MCF 10A (cell line): ENCODE measurements around the gene TCF15. TPM values are rescaled to one million over a fixed set of nuclear protein-coding genes. Genes with fewer than 3 reads are reported as not detected.

Experiments used
- BruUV-seq: library from RNA; stranded (reverse); fragments of 400-500 nt; replicated peaks from 2 replicates; lab custom pipeline; 2021; lab: Mats Ljungman, UMichigan
- CTCF ChIA-PET: fragments of 300-600 bp; sonication (Branson Sonifier 250); formaldehyde crosslinking; extraction: SDS; loops from one replicate; lab custom pipeline; 2021; ENCODE audit warnings: antibody characterized with exemption, inconsistent platforms; lab: Yijun Ruan, JAX
- POLR2A ChIA-PET: fragments of 300-600, 350-650 bp; sonication (Branson Sonifier 250); formaldehyde crosslinking; extraction: SDS; loops from one replicate; lab custom pipeline; 2020; ENCODE audit warnings: antibody characterized with exemption, inconsistent platforms; lab: Yijun Ruan, JAX
- DNase-seq: peaks from one replicate; pipeline ENCODE4 v3.0.0-alpha.2; 2018; ENCODE audit not compliant: unreplicated experiment
- H3K27ac Mint-ChIP-seq: one replicate; pipeline ENCODE4 v1.8.0; 2022; ENCODE audit warnings: mild to moderate bottlenecking, low read depth, mixed read lengths; ENCODE audit not compliant: unreplicated experiment
- H3K27me3 Mint-ChIP-seq: one replicate; pipeline ENCODE4 v1.8.0; 2022; ENCODE audit warnings: mixed read lengths; ENCODE audit not compliant: insufficient read depth, unreplicated experiment
- H3K36me3 Mint-ChIP-seq: one replicate; pipeline ENCODE4 v1.8.0; 2022; ENCODE audit warnings: mild to moderate bottlenecking, moderate library complexity, mixed read lengths; ENCODE audit not compliant: insufficient read depth, unreplicated experiment
- H3K4me1 Mint-ChIP-seq: one replicate; pipeline ENCODE4 v1.8.0; 2022; ENCODE audit warnings: mixed read lengths; ENCODE audit not compliant: insufficient read depth, unreplicated experiment
- H3K4me3 Mint-ChIP-seq: one replicate; pipeline ENCODE4 v1.8.0; 2022; ENCODE audit warnings: mild to moderate bottlenecking, moderate library complexity, mixed read lengths; ENCODE audit not compliant: unreplicated experiment
- H3K9me3 Mint-ChIP-seq: one replicate; pipeline ENCODE4 v1.8.0; 2022; ENCODE audit warnings: mixed read lengths; ENCODE audit not compliant: unreplicated experiment
- intact Hi-C: fragments of 100-400 bp; cut with micrococcal nuclease; formaldehyde crosslinking; loops from 2 replicates; pipeline ENCODE4 v1.14.1; 2022
- total RNA-seq: library from RNA; stranded (reverse); gene quantifications from 2 replicates; pipeline ENCODE4 v1.2.3, GENCODE V29; 2022
- TF ChIP-seq, protein P1 (sequence below): fragments of 200-600 bp; IDR thresholded peaks from one replicate; pipeline ENCODE4 v1.8.0; 2022; ENCODE audit warnings: antibody characterized with exemption, mild to moderate bottlenecking; ENCODE audit not compliant: unreplicated experiment

TCF15 gene
- total RNA-seq, 1 experiment from 2014 or later = not detected

DNA sequence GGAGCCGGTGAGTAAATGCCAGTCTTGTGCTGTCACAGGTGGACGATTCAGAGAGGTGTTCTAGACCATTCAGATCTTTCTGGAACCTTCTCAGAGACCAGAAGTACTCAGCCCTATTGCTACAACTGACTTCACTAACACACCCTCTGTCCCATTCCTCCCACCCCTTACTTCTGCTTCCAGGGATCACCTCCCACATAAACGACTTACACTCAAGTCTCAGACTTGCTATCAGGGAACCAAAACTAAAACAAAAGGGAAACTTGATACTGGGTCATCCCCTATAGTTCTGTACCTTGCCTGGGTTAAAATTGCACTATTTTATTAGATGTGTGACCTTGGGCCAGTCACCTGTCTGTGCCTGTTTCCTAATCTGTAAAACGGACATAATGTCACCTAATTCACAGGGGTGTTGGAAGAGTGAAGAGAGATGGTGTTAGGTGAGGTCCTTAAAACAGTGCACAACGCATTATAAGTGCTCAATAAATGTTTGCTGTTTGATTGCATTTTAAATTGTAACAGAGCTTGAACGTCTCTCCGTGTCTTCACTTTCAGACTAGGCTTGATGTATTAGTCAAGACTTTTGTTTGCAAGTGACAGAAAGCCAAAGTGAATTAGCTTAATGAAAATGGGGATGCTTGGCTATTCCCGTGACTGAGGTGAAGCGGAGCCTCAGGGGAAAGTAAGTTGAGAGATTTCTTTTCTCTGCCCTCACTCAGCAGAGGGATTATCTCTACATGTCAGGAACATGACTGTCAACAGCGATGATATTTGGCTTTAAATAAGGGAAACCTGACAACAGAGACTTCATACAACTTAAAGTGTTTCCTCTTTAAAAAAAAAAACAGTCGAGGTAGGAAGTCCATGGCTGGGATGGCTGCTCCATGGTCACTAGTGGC lies 45.9 kb upstream of the TCF15 start:
- Mint-ChIP-seq H3K36me3 (no peaks in the 10 kb centered on the region), H3K9me3 (no peaks in the 10 kb centered on the region), H3K4me1 (peaks cover 22% of the 10 kb centered on the region), H3K4me3 (peak overlapping the region; percentile 29), H3K27me3 (no peaks in the 10 kb centered on the region), H3K27ac (no peak overlapping the region)
- no peak for DNase-seq
- ChIA-PET POLR2A (no interaction called here), CTCF (interaction anchor here (0.6 to 2.2 kb wide), 5 partner anchors 12 to 95 kb away, joined by 3 to 8 read pairs (median 3); no protein-coding TSS in a partner anchor)
- TF ChIP-seq, protein P1, sequence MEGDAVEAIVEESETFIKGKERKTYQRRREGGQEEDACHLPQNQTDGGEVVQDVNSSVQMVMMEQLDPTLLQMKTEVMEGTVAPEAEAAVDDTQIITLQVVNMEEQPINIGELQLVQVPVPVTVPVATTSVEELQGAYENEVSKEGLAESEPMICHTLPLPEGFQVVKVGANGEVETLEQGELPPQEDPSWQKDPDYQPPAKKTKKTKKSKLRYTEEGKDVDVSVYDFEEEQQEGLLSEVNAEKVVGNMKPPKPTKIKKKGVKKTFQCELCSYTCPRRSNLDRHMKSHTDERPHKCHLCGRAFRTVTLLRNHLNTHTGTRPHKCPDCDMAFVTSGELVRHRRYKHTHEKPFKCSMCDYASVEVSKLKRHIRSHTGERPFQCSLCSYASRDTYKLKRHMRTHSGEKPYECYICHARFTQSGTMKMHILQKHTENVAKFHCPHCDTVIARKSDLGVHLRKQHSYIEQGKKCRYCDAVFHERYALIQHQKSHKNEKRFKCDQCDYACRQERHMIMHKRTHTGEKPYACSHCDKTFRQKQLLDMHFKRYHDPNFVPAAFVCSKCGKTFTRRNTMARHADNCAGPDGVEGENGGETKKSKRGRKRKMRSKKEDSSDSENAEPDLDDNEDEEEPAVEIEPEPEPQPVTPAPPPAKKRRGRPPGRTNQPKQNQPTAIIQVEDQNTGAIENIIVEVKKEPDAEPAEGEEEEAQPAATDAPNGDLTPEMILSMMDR = no peak
- intact Hi-C loops = no loop called here
- no TSS peak for BruUV-seq

GRCh38 chr20:654417-654750 lies 44.3 kb upstream of the TCF15 start:
- DNase-seq = no peak
- TF ChIP-seq, protein P1 = no peak
- H3K9me3 Mint-ChIP-seq = no peaks in the 10 kb centered on the region
- peaks cover 20% of the 10 kb centered on the region for H3K4me1 Mint-ChIP-seq
- peak overlapping the region; percentile 30 for H3K4me3 Mint-ChIP-seq
- H3K27ac Mint-ChIP-seq = no peak overlapping the region
- BruUV-seq = no TSS peak
- CTCF ChIA-PET = interaction anchor here (1.0 to 1.1 kb wide), 2 partner anchors 93 to 94 kb away, joined by 3 read pairs; no protein-coding TSS in a partner anchor
- H3K27me3 Mint-ChIP-seq = no peaks in the 10 kb centered on the region
- H3K36me3 Mint-ChIP-seq = peaks cover 8% of the 10 kb centered on the region
- intact Hi-C loops = no loop called here
- POLR2A ChIA-PET = interaction anchor here (0.6 to 1.4 kb wide), 3 partner anchors 12 to 173 kb away, joined by 3 to 5 read pairs (median 3); no protein-coding TSS in a partner anchor

DNA sequence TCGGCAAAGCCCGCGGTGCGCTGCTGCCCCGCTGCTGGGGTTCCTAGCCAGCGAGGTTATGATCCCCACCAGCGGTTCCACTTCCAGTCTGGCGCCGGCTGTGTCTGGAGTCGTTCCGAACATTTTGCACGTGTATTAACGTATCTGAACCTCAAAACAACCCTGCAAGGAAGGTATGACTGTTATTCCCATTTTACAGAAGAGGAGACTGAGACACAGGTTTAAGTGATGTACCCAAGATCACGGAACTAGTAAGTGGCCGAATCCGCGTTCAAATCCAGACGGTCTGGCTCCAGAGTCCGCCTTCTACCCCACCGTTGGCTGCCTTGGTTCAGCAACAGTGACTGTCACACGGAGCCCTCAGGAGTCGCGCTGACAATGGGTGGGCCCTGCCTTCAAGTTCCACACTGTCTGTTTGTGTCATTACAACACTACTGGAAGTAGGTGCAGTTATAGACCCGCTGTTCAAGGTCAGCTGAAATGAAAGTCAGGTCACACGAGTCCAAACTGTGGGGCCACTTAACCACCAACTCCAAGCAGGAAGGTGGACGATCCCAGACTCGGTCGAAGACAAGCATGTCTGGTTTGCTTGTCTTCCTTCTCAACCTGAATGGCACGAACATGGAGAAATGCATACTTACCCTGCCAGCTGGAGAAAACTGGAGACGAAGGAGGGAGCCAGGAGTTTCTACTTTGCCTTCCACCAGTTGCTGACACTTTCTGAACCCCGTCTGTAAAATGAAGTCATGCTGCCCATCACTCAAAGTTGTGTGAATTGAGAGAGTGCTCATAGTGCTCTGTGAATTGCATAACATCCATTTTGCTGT lies 43.7 kb upstream of the TCF15 start:
- TF ChIP-seq, protein P1 = no peak
- no peaks in the 10 kb centered on the region for H3K27me3 Mint-ChIP-seq
- TSS peak; percentile 68 for BruUV-seq
- no peak for DNase-seq
- no peaks in the 10 kb centered on the region for H3K9me3 Mint-ChIP-seq
- ChIA-PET CTCF (interaction anchor here (1.0 kb wide), 1 partner anchor 93 kb away, joined by 3 read pairs; no protein-coding TSS in a partner anchor), POLR2A (interaction anchor here (0.6 to 1.4 kb wide), 3 partner anchors 12 to 174 kb away, joined by 3 to 5 read pairs (median 4); no protein-coding TSS in a partner anchor)
- no peak overlapping the region for H3K27ac Mint-ChIP-seq
- peaks cover 24% of the 10 kb centered on the region for H3K4me1 Mint-ChIP-seq
- H3K4me3 Mint-ChIP-seq = peak overlapping the region; percentile 89
- intact Hi-C loops = loop anchor here (2.0 kb wide), 1 partner anchor 85 kb away; no protein-coding TSS in a partner anchor
- peaks cover 13% of the 10 kb centered on the region for H3K36me3 Mint-ChIP-seq
